GM19238 (cell line): Measurements from ENCODE around the gene KRTAP9-7.
"Not testable (repeated sequence)": the region's sequence is repeated elsewhere in the genome, so short reads cannot be mapped to it uniquely, and the experiment has no call there.

ENCODE experiments used
- DNase-seq: peaks from one replicate; pipeline ENCODE4 v3.0.0; 2011; ENCODE audit warnings: low spot score; ENCODE audit not compliant: insufficient read length

KRTAP9-7 gene

GRCh38 chr17:41275648-41276190 is at the start of gene KRTAP9-7:
Gene KRTAP9-7 (plus strand): TSS chr17:41275698. CDS start chr17:41275698, 0 bp downstream.
- not testable (repeated sequence) for DNase-seq

GRCh38 chr17:41226051-41226450 is 49.4 kb upstream of the KRTAP9-7 start:
- no peak for DNase-seq

GRCh38 chr17:41226598-41227095 is 48.9 kb upstream of the KRTAP9-7 start, which contains the start of gene KRTAP9-2:
Gene KRTAP9-2 (plus strand): TSS chr17:41226648. CDS start chr17:41226655, 7 bp downstream.
- DNase-seq: not testable (repeated sequence)

- DNase-seq: no peak
Observed at GRCh38 chr17:41230094-41230493, 45.4 kb upstream of the KRTAP9-7 start.

- DNase-seq: no peak
Observed at GRCh38 chr17:41231731-41232130, 43.8 kb upstream of the KRTAP9-7 start.

- not testable (repeated sequence) for DNase-seq
Observed at GRCh38 chr17:41232399-41233105, 42.9 kb upstream of the KRTAP9-7 start, which contains the start of gene KRTAP9-3. Gene KRTAP9-3 (plus strand): TSS chr17:41232449. CDS start chr17:41232502, 53 bp downstream.

GRCh38 chr17:41237116-41237515 is 38.4 kb upstream of the KRTAP9-7 start:
- DNase-seq: not testable (repeated sequence)

GRCh38 chr17:41237949-41238437 is 37.5 kb upstream of the KRTAP9-7 start, which contains the start of gene KRTAP9-8:
Gene KRTAP9-8 (plus strand): TSS chr17:41237999. CDS start chr17:41238052, 53 bp downstream.
- DNase-seq: not testable (repeated sequence)

GRCh38 chr17:41246995-41247787 is 28.3 kb upstream of the KRTAP9-7 start:
- DNase-seq: not testable (repeated sequence)

GRCh38 chr17:41249637-41250240 is 25.8 kb upstream of the KRTAP9-7 start, which contains the start of gene KRTAP9-4:
Gene KRTAP9-4 (plus strand): TSS chr17:41249687. CDS start chr17:41249721, 34 bp downstream.
- DNase-seq: not testable (repeated sequence)

GRCh38 chr17:41251261-41251660 is 24.2 kb upstream of the KRTAP9-7 start:
- DNase-seq: no peak

GRCh38 chr17:41254861-41255260 is 20.6 kb upstream of the KRTAP9-7 start:
- no peak for DNase-seq

GRCh38 chr17:41255381-41256290 is 19.9 kb upstream of the KRTAP9-7 start, which contains the start of gene KRTAP9-9:
Gene KRTAP9-9 (plus strand): TSS chr17:41255384.
- not testable (repeated sequence) for DNase-seq

- no peak for DNase-seq
Observed at GRCh38 chr17:41256291-41256685, 19.2 kb upstream of the KRTAP9-7 start.

- DNase-seq: no peak
Observed at GRCh38 chr17:41258406-41258805, 17.1 kb upstream of the KRTAP9-7 start.

GRCh38 chr17:41263212-41263611 is 12.3 kb upstream of the KRTAP9-7 start:
- DNase-seq: no peak

- DNase-seq: no peak
Observed at GRCh38 chr17:41264599-41264998, 10.9 kb upstream of the KRTAP9-7 start.

GRCh38 chr17:41265078-41265477 is 10.4 kb upstream of the KRTAP9-7 start, which contains the start of gene KRTAP9-6:
Gene KRTAP9-6 (plus strand): TSS chr17:41265378. CDS start chr17:41265378, 0 bp downstream.
- no peak for DNase-seq

GRCh38 chr17:41267711-41268110 is 7.8 kb upstream of the KRTAP9-7 start:
- no peak for DNase-seq

GRCh38 chr17:41271323-41271722 is 4.2 kb upstream of the KRTAP9-7 start:
- DNase-seq: not testable (repeated sequence)
